Measurements from ENCODE around the gene ARPC1A.
"Not testable (repeated sequence)": the region's sequence is repeated elsewhere in the genome, so short reads cannot be mapped to it uniquely, and the experiment has no call there.

The ARPC1A gene

DNA sequence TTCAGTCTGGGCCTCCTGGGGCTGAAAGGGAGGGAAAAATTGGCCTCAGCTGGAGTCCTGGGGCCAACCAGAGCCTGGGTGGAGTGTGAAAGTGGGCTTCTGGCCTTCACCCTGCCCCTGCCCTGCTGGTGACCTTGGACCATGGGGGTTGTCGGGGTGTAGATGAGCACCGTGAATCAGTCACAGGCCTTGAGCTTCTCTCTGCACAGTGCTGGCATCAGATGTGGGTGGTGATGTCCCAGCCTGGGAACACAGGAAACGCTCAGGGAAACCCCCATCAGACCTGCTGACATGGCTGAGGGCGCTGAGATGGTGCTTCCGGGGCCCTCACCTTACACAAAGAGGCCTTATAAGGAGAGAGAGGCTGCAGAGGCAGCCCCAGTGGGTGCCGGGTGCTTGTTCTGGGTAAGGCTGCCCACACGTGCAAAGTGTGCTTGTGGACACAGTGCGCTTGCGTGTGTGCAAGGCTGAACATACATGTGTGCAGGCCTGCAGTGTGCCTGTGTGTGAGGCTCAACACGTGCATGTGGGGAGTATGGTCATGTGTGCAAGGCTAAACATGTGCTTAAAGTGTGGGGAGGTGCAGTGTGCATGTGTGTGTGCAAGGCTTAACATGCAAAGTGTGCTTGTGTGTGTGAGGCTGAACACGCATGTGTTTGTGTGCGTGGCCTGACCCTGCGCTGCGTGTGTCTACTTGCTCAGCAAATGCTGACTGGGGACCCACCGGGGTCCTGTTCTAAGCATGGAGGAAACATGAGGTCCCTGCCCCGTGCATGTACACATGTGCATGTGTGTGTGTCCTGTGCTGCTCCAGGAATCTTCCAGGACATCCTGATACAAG lies 55.3 kb downstream of the ARPC1A start:
- no peak overlapping the region for H3K27ac ChIP-seq

DNA sequence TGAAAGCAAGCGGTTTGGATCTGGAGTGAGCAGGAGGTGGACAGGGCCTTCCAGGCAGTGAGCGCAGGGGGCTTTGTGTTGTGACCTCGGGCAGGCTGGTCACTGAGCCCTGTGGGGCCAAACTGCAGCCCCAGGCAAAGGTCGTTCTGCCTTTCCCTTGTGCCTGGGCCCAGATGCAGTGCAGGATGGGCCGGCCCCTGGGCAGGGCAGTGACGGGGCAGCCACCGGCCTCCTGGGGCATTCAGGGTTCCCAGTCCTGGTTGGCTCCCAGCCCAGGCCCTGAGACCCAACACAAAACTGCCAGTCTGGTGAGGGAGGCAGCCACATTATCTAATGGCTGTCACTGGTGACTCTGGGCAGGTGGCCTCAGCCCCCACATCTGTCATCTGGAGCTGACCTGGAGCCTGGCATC lies 56.0 kb downstream of the ARPC1A start:
- no peak overlapping the region for H3K27ac ChIP-seq
- TF ChIP-seq ZFX (IDR thresholded peaks at IDR 0.05) = no peak
- TF ChIP-seq, protein P1, sequence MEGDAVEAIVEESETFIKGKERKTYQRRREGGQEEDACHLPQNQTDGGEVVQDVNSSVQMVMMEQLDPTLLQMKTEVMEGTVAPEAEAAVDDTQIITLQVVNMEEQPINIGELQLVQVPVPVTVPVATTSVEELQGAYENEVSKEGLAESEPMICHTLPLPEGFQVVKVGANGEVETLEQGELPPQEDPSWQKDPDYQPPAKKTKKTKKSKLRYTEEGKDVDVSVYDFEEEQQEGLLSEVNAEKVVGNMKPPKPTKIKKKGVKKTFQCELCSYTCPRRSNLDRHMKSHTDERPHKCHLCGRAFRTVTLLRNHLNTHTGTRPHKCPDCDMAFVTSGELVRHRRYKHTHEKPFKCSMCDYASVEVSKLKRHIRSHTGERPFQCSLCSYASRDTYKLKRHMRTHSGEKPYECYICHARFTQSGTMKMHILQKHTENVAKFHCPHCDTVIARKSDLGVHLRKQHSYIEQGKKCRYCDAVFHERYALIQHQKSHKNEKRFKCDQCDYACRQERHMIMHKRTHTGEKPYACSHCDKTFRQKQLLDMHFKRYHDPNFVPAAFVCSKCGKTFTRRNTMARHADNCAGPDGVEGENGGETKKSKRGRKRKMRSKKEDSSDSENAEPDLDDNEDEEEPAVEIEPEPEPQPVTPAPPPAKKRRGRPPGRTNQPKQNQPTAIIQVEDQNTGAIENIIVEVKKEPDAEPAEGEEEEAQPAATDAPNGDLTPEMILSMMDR (conservative IDR thresholded peaks at IDR 0.05) = no peak

More for the DNA sequence above, 55.3 kb downstream of the ARPC1A start:
- no peak for TF ChIP-seq ZFX (IDR thresholded peaks at IDR 0.05)
- TF ChIP-seq, protein P1 (conservative IDR thresholded peaks at IDR 0.05) = no peak

- H3K27ac ChIP-seq = no peak overlapping the region
- TF ChIP-seq, protein P1 (conservative IDR thresholded peaks at IDR 0.05) = no peak
- TF ChIP-seq ZFX (IDR thresholded peaks at IDR 0.05) = no peak
Measured at GRCh38 chr7:99383203-99383602, 57.5 kb downstream of the ARPC1A start.

DNA sequence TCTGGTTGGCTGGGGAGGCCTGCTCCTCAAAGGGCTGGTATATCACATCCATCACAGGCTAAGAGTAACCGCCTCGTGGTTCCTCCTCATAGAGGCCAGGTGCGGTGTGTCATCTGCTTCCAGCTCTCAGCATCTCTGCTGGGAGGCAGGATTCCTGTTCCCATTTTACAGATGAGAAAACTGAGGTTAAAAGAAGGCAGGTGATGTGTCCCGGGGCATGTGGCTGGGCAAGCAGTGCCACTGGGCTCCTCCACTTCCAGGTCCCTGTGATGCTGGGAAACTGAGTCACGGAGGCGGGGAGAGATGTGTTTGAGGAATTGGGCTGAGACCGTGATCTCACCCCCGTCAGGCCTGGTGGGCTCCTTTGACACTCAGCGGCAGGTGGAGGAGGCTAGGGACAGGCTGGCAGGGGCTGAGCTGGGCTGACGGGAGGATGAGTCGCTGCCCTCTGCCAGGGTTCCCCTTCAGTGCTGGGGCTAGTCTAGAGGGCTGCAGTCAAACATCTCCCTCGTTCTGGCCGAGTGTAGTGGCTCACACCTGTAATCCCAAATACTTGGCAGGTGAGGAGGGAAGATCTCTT lies 58.2 kb downstream of the ARPC1A start:
- no peak for TF ChIP-seq ZFX (IDR thresholded peaks at IDR 0.05)
- TF ChIP-seq, protein P1 (conservative IDR thresholded peaks at IDR 0.05) = no peak
- H3K27ac ChIP-seq = no peak overlapping the region

DNA sequence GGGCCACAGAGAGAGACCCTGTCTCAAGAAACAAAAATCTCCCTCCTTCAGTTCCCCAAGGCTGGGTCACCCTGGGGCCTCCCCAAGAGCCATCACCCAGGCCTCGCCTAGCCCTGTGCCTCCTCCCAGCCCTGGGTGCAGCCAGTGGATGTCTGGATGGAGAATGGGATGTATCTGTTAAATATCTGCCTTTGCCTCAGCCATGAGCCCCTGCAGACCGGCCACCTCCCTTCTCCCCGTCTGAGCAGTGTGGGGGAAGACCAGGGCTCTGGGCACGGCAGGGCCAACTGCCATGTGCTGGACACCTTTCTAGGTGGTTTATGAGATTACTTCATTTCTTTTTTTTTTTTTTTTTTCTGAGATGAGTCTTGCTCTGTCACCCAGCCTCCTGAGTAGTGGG lies 58.8 kb downstream of the ARPC1A start:
- TF ChIP-seq, protein P1 (conservative IDR thresholded peaks at IDR 0.05) = no peak
- TF ChIP-seq ZFX (IDR thresholded peaks at IDR 0.05) = no peak
- H3K27ac ChIP-seq = no peak overlapping the region

- no peak overlapping the region for H3K27ac ChIP-seq
- TF ChIP-seq, protein P1 (conservative IDR thresholded peaks at IDR 0.05) = no peak
Measured at GRCh38 chr7:99385564-99385963, 59.9 kb downstream of the ARPC1A start.

- no peak overlapping the region for H3K27ac ChIP-seq
- no peak for TF ChIP-seq ZFX (IDR thresholded peaks at IDR 0.05)
- TF ChIP-seq, protein P1 (conservative IDR thresholded peaks at IDR 0.05) = no peak
Measured at GRCh38 chr7:99386584-99387238, 61.0 kb downstream of the ARPC1A start.

- H3K27ac ChIP-seq = not testable (repeated sequence)
Measured at GRCh38 chr7:99387239-99387635, 61.5 kb downstream of the ARPC1A start.
